BLaER1 (cell line): Measurements from ENCODE around the gene FBXO15.

Source experiments
- H3K27ac ChIP-seq: shearing (Covaris generic); formaldehyde crosslinking; 2 replicates; pipeline ENCODE4 v1.8.1; 2022
- H3K27me3 ChIP-seq: shearing (Covaris generic); formaldehyde crosslinking; 2 replicates; pipeline ENCODE4 v1.8.1; 2022
- H3K36me3 ChIP-seq: shearing (Covaris generic); formaldehyde crosslinking; 2 replicates; pipeline ENCODE4 v1.8.1; 2022
- H3K4me1 ChIP-seq: shearing (Covaris generic); formaldehyde crosslinking; 2 replicates; pipeline ENCODE4 v1.8.1; 2022
- H3K4me2 ChIP-seq: shearing (Covaris generic); formaldehyde crosslinking; 2 replicates; pipeline ENCODE4 v1.8.1; 2022
- H3K4me3 ChIP-seq: shearing (Covaris generic); formaldehyde crosslinking; 2 replicates; pipeline ENCODE4 v1.8.1; 2022
- H3K9ac ChIP-seq: shearing (Covaris generic); formaldehyde crosslinking; 2 replicates; pipeline ENCODE4 v1.8.1; 2022
- H3K9me3 ChIP-seq: shearing (Covaris generic); formaldehyde crosslinking; 2 replicates; pipeline ENCODE4 v1.8.1; 2022
- H4K20me1 ChIP-seq: shearing (Covaris generic); formaldehyde crosslinking; 2 replicates; pipeline ENCODE4 v1.8.1; 2022
- Cebpa-rat ChIP-seq: shearing (Covaris generic); IDR thresholded peaks from 2 replicates; pipeline ENCODE4 v1.8.1; 2022

Gene FBXO15

GRCh38 chr18:74154716-74155115 is 7.1 kb upstream of the FBXO15 start:
- no peaks in the 10 kb centered on the region for H3K27me3 ChIP-seq
- TF ChIP-seq Cebpa-rat: no peak
- H3K36me3 ChIP-seq: peaks cover 91% of the 10 kb centered on the region

GRCh38 chr18:74153793-74154192 is 6.2 kb upstream of the FBXO15 start:
- Histone ChIP-seq H4K20me1 (peaks cover 63% of the 10 kb centered on the region), H3K9me3 (no peaks in the 10 kb centered on the region), H3K4me1 (peaks cover 38% of the 10 kb centered on the region), H3K27ac (no peak overlapping the region), H3K36me3 (peaks cover 82% of the 10 kb centered on the region), H3K4me2 (no peak overlapping the region), H3K27me3 (no peaks in the 10 kb centered on the region), H3K4me3 (no peak overlapping the region), H3K9ac (no peak overlapping the region)
- no peak for TF ChIP-seq Cebpa-rat

More at GRCh38 chr18:74154716-74155115, 7.1 kb upstream of the FBXO15 start:
- no peak overlapping the region for H3K4me3 ChIP-seq
- H3K9me3 ChIP-seq: no peaks in the 10 kb centered on the region
- H3K4me1 ChIP-seq: peaks cover 31% of the 10 kb centered on the region
- no peak overlapping the region for H3K4me2 ChIP-seq
- no peak overlapping the region for H3K9ac ChIP-seq
- peaks cover 61% of the 10 kb centered on the region for H4K20me1 ChIP-seq
- no peak overlapping the region for H3K27ac ChIP-seq

- Histone ChIP-seq H3K27me3 (no peaks in the 10 kb centered on the region), H3K4me3 (no peak overlapping the region), H3K36me3 (peaks cover 78% of the 10 kb centered on the region), H4K20me1 (peaks cover 63% of the 10 kb centered on the region), H3K9me3 (no peaks in the 10 kb centered on the region), H3K4me1 (peaks cover 38% of the 10 kb centered on the region), H3K27ac (no peak overlapping the region), H3K9ac (no peak overlapping the region), H3K4me2 (no peak overlapping the region)
- no peak for TF ChIP-seq Cebpa-rat
Measured at GRCh38 chr18:74153377-74153776, 5.7 kb upstream of the FBXO15 start.

- Histone ChIP-seq H3K27ac (no peak overlapping the region), H3K36me3 (peaks cover 72% of the 10 kb centered on the region), H3K9me3 (no peaks in the 10 kb centered on the region), H3K27me3 (no peaks in the 10 kb centered on the region), H3K9ac (no peak overlapping the region), H3K4me2 (no peak overlapping the region), H4K20me1 (peaks cover 63% of the 10 kb centered on the region), H3K4me3 (no peak overlapping the region), H3K4me1 (peaks cover 38% of the 10 kb centered on the region)
- no peak for TF ChIP-seq Cebpa-rat
Measured at GRCh38 chr18:74152857-74153256, 5.2 kb upstream of the FBXO15 start.

GRCh38 chr18:74152270-74152669 is 4.6 kb upstream of the FBXO15 start:
- Histone ChIP-seq H3K4me3 (no peak overlapping the region), H4K20me1 (peaks cover 63% of the 10 kb centered on the region), H3K36me3 (peaks cover 67% of the 10 kb centered on the region), H3K9ac (no peak overlapping the region), H3K27ac (no peak overlapping the region), H3K4me1 (peaks cover 40% of the 10 kb centered on the region), H3K4me2 (no peak overlapping the region), H3K27me3 (no peaks in the 10 kb centered on the region), H3K9me3 (no peaks in the 10 kb centered on the region)
- TF ChIP-seq Cebpa-rat: no peak

GRCh38 chr18:74149878-74150277 is 2.2 kb upstream of the FBXO15 start:
- H3K27ac ChIP-seq: no peak overlapping the region
- H3K27me3 ChIP-seq: no peaks in the 10 kb centered on the region
- no peak for TF ChIP-seq Cebpa-rat
- H3K9me3 ChIP-seq: no peaks in the 10 kb centered on the region
- peak overlapping the region; percentile 94 for H3K4me3 ChIP-seq
- H3K36me3 ChIP-seq: peaks cover 44% of the 10 kb centered on the region
- peak overlapping the region; percentile 94 for H3K9ac ChIP-seq
- H4K20me1 ChIP-seq: peaks cover 51% of the 10 kb centered on the region
- peak overlapping the region; percentile 97 for H3K4me2 ChIP-seq
- peaks cover 47% of the 10 kb centered on the region for H3K4me1 ChIP-seq

- no peak for TF ChIP-seq Cebpa-rat
- Histone ChIP-seq H3K9ac (peak overlapping the region; percentile 94), H4K20me1 (peaks cover 39% of the 10 kb centered on the region), H3K4me1 (peaks cover 47% of the 10 kb centered on the region), H3K4me2 (peak overlapping the region; percentile 97), H3K27ac (peak overlapping the region; percentile 88), H3K36me3 (peaks cover 33% of the 10 kb centered on the region), H3K27me3 (no peaks in the 10 kb centered on the region), H3K4me3 (peak overlapping the region; percentile 94), H3K9me3 (no peaks in the 10 kb centered on the region)
Measured at GRCh38 chr18:74148543-74149070, 973 bp upstream of the FBXO15 start.

GRCh38 chr18:74147491-74147778 is 199 bp downstream of the FBXO15 start:
- peaks cover 43% of the 10 kb centered on the region for H3K4me1 ChIP-seq
- no peaks in the 10 kb centered on the region for H3K27me3 ChIP-seq
- peaks cover 22% of the 10 kb centered on the region for H3K36me3 ChIP-seq
- H4K20me1 ChIP-seq: peaks cover 27% of the 10 kb centered on the region
- no peak for TF ChIP-seq Cebpa-rat
- peak overlapping the region; percentile 88 for H3K27ac ChIP-seq
- peak overlapping the region; percentile 98 for H3K4me2 ChIP-seq
- no peaks in the 10 kb centered on the region for H3K9me3 ChIP-seq
- H3K9ac ChIP-seq: peak overlapping the region; percentile 94
- H3K4me3 ChIP-seq: peak overlapping the region; percentile 94

- peaks cover 15% of the 10 kb centered on the region for H3K36me3 ChIP-seq
- no peak overlapping the region for H3K9ac ChIP-seq
- no peaks in the 10 kb centered on the region for H3K27me3 ChIP-seq
- no peak for TF ChIP-seq Cebpa-rat
- H4K20me1 ChIP-seq: peaks cover 23% of the 10 kb centered on the region; the same call in 1 of the 2 replicates
- no peaks in the 10 kb centered on the region for H3K9me3 ChIP-seq
- H3K4me1 ChIP-seq: peaks cover 36% of the 10 kb centered on the region
- H3K4me3 ChIP-seq: peak overlapping the region; percentile 94
- H3K27ac ChIP-seq: no peak overlapping the region
- H3K4me2 ChIP-seq: peak overlapping the region; percentile 98
Measured at GRCh38 chr18:74146756-74147155, 878 bp downstream of the FBXO15 start.

GRCh38 chr18:74142252-74142651 is 5.4 kb downstream of the FBXO15 start:
- Histone ChIP-seq H3K9ac (no peak overlapping the region), H3K4me1 (peaks cover 15% of the 10 kb centered on the region), H3K36me3 (no peaks in the 10 kb centered on the region), H3K27me3 (no peaks in the 10 kb centered on the region), H3K4me3 (no peak overlapping the region), H3K4me2 (no peak overlapping the region), H3K9me3 (no peaks in the 10 kb centered on the region), H4K20me1 (no peaks in the 10 kb centered on the region), H3K27ac (no peak overlapping the region)
- no peak for TF ChIP-seq Cebpa-rat

- H3K9me3 ChIP-seq: no peaks in the 10 kb centered on the region
- TF ChIP-seq Cebpa-rat: no peak
- H3K4me2 ChIP-seq: no peak overlapping the region
- H3K36me3 ChIP-seq: no peaks in the 10 kb centered on the region
- no peaks in the 10 kb centered on the region for H3K27me3 ChIP-seq
- no peaks in the 10 kb centered on the region for H4K20me1 ChIP-seq
- H3K27ac ChIP-seq: no peak overlapping the region
- no peak overlapping the region for H3K4me3 ChIP-seq
- H3K4me1 ChIP-seq: peaks cover 9% of the 10 kb centered on the region
- H3K9ac ChIP-seq: no peak overlapping the region
Measured at GRCh38 chr18:74141667-74142066, 6.0 kb downstream of the FBXO15 start.
